Measurements from ENCODE around the gene MRPL24.
"Not testable (repeated sequence)": the region's sequence is repeated elsewhere in the genome, so short reads cannot be mapped to it uniquely, and the experiment has no call there.

MRPL24 gene

DNA sequence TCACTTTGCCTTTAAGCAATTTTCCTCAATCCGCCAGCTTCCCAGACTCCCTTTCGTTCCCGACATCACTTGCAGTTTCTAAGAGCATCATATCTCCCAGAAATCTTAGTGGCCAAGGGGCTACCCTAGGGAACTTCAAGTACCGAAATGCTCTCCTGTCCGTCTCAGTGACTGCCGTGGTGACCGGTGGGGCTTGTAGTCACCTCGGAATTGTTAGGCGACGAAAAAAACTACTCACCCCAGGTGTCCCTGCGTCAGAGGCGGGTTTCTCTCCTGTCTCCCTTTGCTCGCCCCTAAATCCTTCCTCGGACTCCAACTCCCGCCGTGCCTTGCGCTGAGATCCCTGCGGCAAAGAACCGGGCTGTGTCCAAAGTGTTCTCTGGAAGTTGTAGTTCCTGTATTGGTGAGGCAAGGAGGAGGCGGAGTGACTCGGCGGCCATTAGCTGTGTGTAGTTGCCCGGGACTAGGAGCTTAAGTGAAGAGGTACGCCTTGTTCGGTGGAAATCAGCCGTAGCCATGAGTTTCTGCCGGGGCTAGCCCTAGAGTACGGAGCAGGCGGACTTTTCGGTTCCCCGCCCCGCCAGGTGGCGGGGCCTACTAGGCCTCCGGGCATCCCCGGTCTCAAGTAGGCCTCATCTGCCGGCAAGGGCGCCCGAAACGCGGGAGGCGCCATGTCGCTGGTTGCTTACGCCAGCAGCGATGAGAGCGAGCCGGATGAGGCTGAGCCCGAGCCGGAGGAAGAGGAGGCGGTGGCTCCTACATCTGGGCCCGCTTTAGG, 26.4 kb upstream of the MRPL24 start, which contains the start of gene PRCC:
Gene PRCC (plus strand): TSS at position 435 of the 778 bp plus-strand sequence. CDS start 237 bp downstream, at position 672.
- H3K9me3 Mint-ChIP-seq = no peaks in the 10 kb centered on the region
- H3K27ac Mint-ChIP-seq = no peak within 1 kb of the TSS
- no peaks in the 10 kb centered on the region for H3K27me3 Mint-ChIP-seq
- H3K4me3 Mint-ChIP-seq = no peak within 1 kb of the TSS
- H3K4me1 Mint-ChIP-seq = peaks cover 39% of the 10 kb centered on the region
- H3K36me3 Mint-ChIP-seq = peaks cover 17% of the 10 kb centered on the region

DNA sequence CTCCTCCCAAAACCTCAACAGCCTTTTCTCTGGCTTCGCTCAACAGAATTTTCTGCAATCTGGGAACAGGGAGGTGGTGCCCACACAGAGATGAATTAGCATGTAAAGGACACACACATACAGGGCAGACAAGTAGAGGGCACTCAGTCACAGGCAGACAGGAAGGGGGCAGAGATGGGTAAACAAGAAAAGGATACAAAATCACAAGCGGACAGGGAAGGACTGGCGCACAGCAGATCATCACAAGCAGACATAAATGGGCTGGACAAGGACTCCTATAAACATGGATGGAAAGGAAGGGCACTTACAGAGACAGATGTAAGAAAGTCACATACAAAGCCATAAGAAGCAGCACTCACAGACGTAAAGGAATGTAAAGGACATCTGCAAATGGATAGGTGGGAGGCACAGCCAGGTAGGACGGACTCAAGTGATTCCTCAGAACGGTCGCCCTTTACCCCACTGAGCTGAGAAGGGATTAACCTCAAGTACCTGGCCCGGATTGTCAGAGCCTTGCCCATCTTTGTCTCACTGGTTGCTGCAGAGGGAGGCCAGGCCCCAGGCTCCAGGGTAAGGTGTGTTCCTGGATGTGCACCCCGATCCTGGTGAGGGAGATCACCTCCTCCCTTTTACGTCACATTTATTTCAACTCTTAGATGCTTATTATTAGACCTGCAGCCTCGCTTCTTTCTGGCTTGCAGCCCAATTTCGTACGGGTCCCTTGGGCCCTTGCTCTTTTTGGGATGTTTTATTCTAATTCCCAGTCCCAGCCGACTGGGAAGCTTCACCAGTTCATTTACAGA, 25.6 kb upstream of the MRPL24 start:
- Mint-ChIP-seq H3K4me3 (no peak overlapping the region), H3K27ac (no peak overlapping the region), H3K4me1 (peaks cover 34% of the 10 kb centered on the region), H3K36me3 (peaks cover 17% of the 10 kb centered on the region), H3K27me3 (no peaks in the 10 kb centered on the region), H3K9me3 (no peaks in the 10 kb centered on the region)

DNA sequence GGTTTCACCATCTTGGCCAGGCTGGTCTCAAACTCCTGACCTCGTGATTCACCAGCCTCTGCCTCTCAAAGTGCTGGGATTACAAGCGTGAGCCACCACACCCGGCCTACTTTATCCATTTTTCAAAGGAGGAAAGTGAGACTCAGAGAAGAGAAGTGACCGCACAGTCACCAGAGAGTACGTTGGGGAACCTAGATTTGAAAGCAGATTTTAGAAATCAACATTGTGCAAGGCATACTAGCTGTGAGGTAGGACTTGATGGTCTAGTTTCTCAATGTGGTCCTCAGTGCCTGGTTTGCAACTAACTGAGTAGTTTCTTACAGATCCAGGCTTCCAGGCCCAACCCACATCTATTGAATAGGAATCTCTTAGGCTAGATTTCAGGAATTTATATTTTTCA, 24.8 kb upstream of the MRPL24 start:
- no peak overlapping the region for H3K4me3 Mint-ChIP-seq
- H3K27me3 Mint-ChIP-seq = no peaks in the 10 kb centered on the region
- H3K4me1 Mint-ChIP-seq = peaks cover 26% of the 10 kb centered on the region
- no peak overlapping the region for H3K27ac Mint-ChIP-seq
- H3K9me3 Mint-ChIP-seq = no peaks in the 10 kb centered on the region
- H3K36me3 Mint-ChIP-seq = peaks cover 10% of the 10 kb centered on the region

DNA sequence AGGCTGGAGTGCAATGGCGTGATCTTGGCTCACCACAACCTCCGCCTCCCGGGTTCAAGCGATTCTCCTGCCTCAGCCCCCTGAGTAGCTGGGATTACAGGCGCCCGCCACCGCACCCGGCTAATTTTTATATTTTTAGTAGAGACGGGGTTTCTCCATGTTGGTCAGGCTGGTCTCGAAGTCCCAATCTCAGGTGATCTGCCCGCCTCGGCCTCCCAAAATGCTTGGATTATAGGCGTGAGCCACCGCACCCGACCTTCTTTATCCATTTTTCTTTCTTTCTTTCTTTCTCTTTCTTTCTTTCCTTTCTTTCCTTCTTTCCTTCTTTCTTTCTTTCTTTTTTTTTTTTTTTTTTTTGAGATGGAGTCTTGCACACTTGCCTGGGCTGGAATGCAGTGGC, 24.2 kb upstream of the MRPL24 start:
- H3K27me3 Mint-ChIP-seq, H3K27ac Mint-ChIP-seq, H3K36me3 Mint-ChIP-seq, H3K4me3 Mint-ChIP-seq, H3K9me3 Mint-ChIP-seq: not testable (repeated sequence)
- peaks cover 22% of the 10 kb centered on the region for H3K4me1 Mint-ChIP-seq

DNA sequence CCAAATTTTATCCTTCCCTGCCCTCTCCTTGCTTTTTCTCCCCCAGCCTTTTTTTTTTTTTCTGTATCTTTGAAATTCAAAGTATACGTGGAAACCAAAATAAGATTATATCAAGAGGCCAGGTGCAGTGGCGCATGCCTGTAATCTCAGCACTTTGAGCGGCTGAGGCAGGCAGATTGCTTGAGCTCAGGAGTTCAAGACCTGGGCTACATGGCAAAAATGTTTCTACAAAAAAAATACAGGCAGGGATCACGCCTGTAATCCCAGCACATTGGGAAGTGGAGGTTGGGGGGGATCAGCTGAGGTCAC, 19.9 kb upstream of the MRPL24 start:
- Mint-ChIP-seq H3K4me3 (no peak overlapping the region), H3K36me3 (no peaks in the 10 kb centered on the region), H3K9me3 (no peaks in the 10 kb centered on the region)

DNA sequence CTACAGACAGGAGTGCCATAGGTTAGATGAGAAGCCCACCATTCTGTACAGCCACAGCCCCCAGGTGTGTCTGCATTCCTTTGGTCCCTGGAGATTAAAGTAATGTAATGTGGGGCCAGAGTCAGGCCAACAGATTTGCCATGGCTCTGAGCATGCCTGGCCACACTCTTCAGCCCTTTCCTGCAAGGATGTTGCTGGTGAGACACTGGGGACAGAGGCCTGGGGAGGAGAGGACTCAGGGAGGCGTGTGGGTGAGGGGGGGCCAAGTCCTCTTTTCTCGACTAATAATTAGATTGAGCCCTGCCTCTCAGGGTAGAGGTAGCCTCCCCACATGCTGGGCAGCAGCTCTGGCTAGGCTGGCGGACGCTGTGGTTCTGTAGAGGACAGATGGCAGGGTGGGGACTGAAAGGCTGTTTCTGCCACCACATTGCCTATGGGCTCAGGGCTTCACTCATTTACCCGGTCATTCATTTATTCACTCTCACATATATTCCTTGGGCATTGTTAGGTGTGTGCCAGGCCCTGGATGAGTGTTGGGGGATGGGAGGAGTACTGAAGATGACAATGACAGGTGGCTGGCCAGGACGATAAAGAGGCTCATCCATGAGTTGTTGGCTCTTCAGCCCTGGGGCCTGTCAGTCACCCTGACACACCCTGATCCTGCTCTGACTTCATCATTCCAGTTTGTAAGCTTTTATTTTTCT, 19.4 kb upstream of the MRPL24 start:
- H3K4me1 Mint-ChIP-seq = peaks cover 12% of the 10 kb centered on the region
- no peak overlapping the region for H3K27ac Mint-ChIP-seq

More for the DNA sequence above, 19.9 kb upstream of the MRPL24 start:
- H3K27ac Mint-ChIP-seq = no peak overlapping the region
- peaks cover 7% of the 10 kb centered on the region for H3K4me1 Mint-ChIP-seq
- H3K27me3 Mint-ChIP-seq = no peaks in the 10 kb centered on the region

DNA sequence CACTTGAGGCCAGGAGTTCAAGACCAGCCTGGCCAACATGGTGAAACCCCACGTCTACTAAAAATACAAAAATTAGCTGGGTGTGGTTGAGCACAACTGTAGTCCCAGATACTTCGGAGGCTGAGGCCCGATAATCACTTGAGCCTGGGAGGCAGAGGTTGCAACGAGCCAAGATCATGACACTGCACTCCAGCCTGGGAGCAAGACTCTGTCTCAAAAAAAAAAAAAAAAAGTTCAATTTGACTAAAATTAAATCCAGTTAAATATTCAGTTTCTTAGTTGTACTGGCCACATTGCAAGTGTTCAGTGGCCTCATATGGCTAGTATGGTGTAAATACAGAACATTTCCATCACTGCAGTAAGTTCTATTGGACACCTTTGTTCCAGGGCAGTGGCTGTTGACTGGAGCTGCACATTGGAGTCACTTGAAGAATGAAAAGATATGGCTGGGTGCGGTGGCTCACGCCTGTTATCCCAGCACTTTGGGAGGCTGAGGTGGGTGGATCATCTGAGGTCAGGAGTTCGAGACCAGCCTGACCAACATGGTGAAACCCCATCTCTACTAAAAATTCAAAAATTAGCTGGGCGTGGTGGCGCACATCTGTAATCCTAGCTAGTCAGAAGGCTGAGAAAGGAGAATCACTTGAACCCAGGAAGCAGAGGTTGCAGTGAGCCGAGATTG, 16.8 kb upstream of the MRPL24 start:
- H3K27me3 Mint-ChIP-seq, H3K27ac Mint-ChIP-seq, H3K9me3 Mint-ChIP-seq, H3K36me3 Mint-ChIP-seq, H3K4me3 Mint-ChIP-seq: not testable (repeated sequence)
- peaks cover 26% of the 10 kb centered on the region for H3K4me1 Mint-ChIP-seq

More for the DNA sequence above, 19.4 kb upstream of the MRPL24 start:
- Mint-ChIP-seq H3K4me3 (no peak overlapping the region), H3K27me3 (no peaks in the 10 kb centered on the region), H3K36me3 (no peaks in the 10 kb centered on the region), H3K9me3 (no peaks in the 10 kb centered on the region)

DNA sequence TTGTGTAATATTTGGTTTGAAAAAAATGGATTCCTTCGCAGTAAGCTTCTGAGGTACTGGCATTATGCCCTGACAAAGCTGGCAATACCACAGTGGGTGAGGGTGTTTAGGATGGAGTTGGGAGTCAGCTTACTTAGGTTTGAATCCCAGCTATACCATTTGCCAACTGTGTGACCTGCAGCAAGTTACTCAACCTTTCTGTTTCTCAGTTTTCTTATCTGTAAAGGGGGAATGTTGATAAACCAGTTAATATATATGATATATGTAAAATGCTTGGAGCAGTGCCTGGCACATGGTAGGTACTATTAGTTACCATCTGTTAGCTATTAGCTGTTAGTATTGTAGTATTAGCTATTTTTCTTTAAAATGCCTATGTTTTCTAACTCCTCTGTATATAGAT, 15.5 kb upstream of the MRPL24 start:
- Mint-ChIP-seq H3K36me3 (no peaks in the 10 kb centered on the region), H3K27ac (no peak overlapping the region), H3K27me3 (no peaks in the 10 kb centered on the region), H3K9me3 (no peaks in the 10 kb centered on the region), H3K4me1 (peaks cover 28% of the 10 kb centered on the region), H3K4me3 (no peak overlapping the region)

DNA sequence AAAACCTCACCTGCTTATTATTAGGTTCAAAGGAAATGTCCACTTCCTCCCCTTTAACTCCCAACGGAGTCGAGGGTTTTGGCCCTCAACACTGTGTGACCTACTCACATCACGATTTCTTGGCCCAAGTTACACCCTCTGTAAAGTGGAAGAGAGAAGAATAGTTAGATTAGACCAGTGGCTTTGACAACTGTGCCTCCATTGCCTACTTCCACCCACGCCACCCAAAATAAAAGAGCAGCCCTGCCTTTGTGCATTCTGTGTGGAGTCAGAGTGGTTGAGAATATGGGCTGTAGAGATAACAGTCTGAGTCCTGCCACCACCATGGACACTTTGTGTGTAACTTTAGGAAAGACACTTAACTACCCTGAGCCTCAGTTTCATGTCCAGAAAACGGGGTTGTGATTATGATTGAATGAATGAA, 14.7 kb upstream of the MRPL24 start:
- Mint-ChIP-seq H3K4me1 (peaks cover 28% of the 10 kb centered on the region), H3K9me3 (no peaks in the 10 kb centered on the region), H3K27me3 (no peaks in the 10 kb centered on the region), H3K27ac (peak overlapping the region; percentile 8), H3K4me3 (no peak overlapping the region), H3K36me3 (no peaks in the 10 kb centered on the region)

DNA sequence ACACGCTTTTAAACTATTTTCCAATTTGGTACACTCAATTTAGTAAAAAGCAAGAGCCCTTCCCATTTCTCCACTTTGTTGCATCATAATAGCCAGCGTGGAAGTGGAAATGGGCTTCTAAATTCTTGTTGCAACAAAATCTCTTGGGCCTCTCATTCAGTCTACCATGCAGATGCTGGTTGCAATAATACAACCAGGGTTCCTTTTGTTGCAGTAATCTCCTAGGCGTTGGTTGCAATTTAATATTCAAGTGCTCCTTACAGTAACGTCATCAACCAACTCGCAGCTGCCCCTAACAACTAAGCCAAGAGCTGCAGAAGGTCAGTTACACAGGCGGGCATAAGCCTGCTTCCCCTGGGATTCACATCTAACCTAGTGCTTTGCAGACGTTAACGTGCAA, 13.3 kb upstream of the MRPL24 start:
- Mint-ChIP-seq H3K36me3 (no peaks in the 10 kb centered on the region), H3K9me3 (no peaks in the 10 kb centered on the region), H3K27ac (no peak overlapping the region), H3K4me3 (no peak overlapping the region), H3K4me1 (peaks cover 39% of the 10 kb centered on the region), H3K27me3 (no peaks in the 10 kb centered on the region)

DNA sequence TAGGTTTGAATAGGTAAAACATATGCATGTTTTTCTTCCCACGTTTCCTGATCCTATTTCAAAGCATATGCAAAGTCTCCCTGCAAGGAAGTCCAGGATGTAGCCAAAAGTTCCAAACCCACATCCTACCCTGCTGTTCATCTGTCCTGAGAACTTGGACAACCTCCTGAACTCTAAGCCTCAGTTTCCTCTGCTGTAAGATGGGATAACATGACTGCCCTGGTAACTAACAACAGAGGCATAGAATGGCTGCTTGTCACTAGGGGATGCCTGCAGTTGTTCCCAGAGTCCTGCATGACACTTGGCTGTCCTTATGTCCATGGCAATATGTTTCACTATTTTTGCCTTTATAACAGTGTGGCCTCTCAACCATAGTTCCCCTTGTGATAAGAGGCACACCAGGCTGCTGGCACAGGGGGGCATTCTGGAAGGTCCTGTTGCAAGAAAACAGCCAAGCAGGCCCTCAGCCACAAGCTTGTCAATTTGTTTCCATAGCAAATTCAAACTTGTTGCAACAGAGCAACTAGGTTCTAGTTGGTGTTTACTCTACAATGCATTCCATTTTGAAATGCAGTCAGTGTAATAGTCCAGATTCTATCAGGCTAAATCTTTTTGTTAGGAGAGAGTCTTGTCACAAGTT, 12.1 kb upstream of the MRPL24 start:
- Mint-ChIP-seq H3K36me3 (peaks cover 4% of the 10 kb centered on the region), H3K4me3 (peak overlapping the region; percentile 93), H3K27ac (peak overlapping the region; percentile 38), H3K27me3 (no peaks in the 10 kb centered on the region), H3K4me1 (peaks cover 45% of the 10 kb centered on the region), H3K9me3 (no peaks in the 10 kb centered on the region)

DNA sequence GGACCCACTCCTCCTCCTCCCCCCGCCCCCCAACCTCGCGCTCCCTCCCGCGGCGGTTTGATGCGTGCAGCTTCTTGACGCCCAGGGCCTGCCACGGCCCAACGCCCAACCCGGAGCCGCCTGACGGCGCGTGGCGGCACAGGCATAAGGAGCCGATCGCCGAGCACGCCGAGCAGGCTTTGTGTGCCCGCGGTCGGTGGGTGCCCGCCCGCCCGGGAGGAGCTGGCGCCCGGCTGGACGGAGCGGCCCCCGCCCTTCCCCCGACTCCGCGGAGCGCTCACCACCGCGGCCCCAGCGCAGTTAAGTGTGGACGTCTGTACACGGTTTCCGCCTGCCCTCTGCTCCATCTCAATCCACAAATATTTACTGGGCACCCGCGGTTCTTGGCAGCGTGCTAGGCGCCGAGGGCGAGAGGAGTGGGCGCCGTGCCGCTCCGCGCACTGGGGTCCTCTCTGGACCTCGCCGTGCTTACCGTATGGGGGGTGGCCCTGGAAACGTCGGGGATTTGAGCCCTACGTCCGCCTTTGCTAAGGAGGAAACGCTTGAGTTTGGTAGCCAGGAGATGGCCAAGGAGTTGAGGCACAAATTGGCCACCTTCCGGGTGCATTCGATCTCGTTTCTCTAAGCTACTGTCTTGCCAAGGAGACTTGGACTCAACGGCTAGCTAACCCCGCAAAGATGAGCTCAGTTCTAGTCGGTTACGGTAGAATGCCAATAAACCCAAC, 11.0 kb upstream of the MRPL24 start:
- Mint-ChIP-seq H3K9me3 (no peaks in the 10 kb centered on the region), H3K27ac (peak overlapping the region; percentile 92), H3K27me3 (no peaks in the 10 kb centered on the region), H3K4me1 (peaks cover 53% of the 10 kb centered on the region), H3K4me3 (peak overlapping the region; percentile 93), H3K36me3 (peaks cover 4% of the 10 kb centered on the region)

DNA sequence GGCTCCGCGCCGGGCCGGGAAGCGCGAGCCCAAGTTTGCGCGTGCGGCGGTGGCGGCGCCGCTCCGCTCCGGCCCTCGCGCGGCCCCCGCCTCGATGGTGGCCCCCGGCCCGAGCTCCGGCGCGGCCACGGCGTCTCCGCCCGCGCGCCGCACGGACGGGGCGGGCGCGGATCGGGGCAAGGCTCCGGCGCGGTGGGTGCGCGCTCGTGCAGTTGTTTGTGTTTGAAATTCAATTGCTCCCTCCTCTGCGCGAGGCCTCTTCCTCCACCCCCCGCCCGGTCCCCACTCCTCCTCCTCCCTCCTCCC, 10.5 kb upstream of the MRPL24 start, which contains the start of gene HDGF:
Gene HDGF (minus strand): TSS at position 225 of the 306 bp plus-strand sequence. CDS start 246 bp downstream, outside the sequence.
- no peaks in the 10 kb centered on the region for H3K27me3 Mint-ChIP-seq
- peak within 1 kb of the TSS; percentile 93 for H3K4me3 Mint-ChIP-seq
- no peaks in the 10 kb centered on the region for H3K9me3 Mint-ChIP-seq
- peaks cover 58% of the 10 kb centered on the region for H3K4me1 Mint-ChIP-seq
- H3K27ac Mint-ChIP-seq = peak within 1 kb of the TSS; percentile 94
- peaks cover 4% of the 10 kb centered on the region for H3K36me3 Mint-ChIP-seq

DNA sequence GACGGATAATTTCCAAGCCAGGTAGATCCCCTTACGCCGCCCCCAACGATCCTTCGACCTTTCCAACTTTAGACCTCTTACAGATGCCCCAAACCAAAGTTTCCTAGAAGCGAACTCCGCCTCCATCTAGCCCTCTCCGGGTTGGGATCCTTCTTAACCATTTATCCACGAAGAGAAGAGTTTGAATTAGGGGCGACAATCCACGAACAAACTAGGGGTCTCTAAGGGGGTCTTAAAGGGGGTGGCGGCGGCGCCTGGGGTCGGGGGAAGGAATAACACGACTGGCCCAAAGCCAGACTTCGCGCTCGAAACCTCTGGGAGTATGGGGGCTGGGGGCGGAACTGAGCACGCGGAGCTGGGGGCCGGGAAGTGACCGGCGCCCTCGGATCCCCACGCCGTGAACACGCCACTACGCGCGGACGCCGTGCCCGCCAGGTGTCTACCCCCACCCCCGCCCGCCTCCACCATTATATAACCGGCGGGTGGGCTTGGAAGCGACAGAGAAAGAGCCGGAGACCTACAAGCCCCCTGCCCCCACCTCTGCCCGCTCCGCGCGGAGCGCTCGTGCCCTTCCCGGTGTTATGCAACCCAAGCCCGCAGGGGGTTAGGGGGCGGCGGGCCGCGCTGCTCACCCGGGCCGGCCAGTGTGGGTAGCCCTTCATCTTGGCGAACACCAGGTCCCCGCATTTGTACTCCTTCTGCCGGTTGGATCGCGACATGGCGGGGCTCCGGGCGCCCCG, 10.0 kb upstream of the MRPL24 start:
- Mint-ChIP-seq H3K36me3 (peaks cover 5% of the 10 kb centered on the region), H3K4me1 (peaks cover 63% of the 10 kb centered on the region), H3K27me3 (no peaks in the 10 kb centered on the region), H3K27ac (peak overlapping the region; percentile 94), H3K4me3 (peak overlapping the region; percentile 90), H3K9me3 (no peaks in the 10 kb centered on the region)

Measured in activated naive CD4-positive, alpha-beta T cell treated with anti-CD3 and anti-CD28 coated beads, Interleukin-2, amount 50 U/mL, for 24 hours (primary cell).